ENCODE data around the gene OR56B1. TPM values are rescaled to one million over a fixed set of nuclear protein-coding genes. Genes with fewer than 3 reads are reported as not detected.
"Not testable (repeated sequence)": the region's sequence is repeated elsewhere in the genome, so short reads cannot be mapped to it uniquely, and the experiment has no call there.

OR56B1 gene
- total RNA-seq, 6 experiments from 2014 or later, result 0.12 TPM; not detected in 5

DNA sequence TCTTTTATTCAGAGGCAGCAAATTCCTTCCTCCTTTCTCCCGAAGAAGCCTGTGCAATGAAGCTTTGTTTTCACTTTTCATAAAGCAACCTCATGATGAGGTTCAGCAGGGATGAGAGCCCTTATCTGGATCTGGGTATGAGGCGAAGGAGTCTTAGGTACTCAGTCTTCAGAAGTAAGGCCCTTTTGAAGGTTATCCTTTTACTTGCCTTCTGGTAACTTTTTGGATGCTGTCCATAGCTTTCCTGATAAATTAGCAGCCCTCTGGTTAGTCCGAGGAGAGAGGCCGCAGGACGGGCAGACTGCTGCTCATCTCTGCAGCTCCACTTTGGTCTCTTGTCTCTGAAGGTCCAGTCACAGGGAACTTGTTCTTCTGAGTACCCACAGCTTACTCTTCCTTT, 45.5 kb upstream of the OR56B1 start:
- ATAC-seq, result peak; percentile 27 to 38 (median 30)

DNA sequence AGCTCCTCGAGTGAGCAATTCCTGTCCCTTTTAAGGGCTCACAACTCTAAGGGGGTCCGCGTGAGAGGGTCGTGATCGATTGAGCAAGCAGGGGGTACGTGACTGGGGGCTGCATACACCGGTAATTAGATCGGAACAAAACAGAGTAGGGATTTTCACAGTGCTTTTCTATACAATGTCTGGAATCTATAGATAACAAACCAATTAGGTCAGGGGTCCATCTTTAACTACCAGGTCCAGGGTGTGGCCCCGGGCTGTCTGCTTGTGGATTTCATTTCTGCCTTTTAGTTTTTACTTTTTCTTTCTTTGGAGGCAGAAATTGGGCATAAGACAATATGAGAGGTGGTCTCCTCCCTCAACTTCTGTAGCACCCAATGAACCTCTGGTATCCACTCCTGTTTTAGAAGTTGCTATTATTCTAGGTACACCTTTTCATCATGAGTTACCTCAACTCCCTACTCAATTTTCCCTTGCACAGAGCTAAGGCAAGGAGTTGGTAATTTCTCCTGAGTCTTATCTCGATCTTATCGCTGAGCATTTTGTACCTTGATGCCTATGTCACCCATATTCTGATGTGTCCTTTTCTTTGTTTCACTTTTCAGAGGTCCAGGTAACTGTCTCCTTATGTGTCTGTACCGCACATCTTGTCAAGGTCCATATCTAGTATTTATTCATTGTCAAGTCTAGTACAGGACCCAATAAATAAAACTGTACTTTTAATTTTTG, 44.8 kb upstream of the OR56B1 start:
- H3K4me3 ChIP-seq, result peak overlapping the region; percentile 22 to 46 (median 38)

More for the DNA sequence above, 45.5 kb upstream of the OR56B1 start:
- Histone ChIP-seq H3K4me1 (no peaks in the 10 kb centered on the region), H3K27ac (peak overlapping the region; percentile 75 to 79 (median 78)), H3K9me3 (no peaks in the 10 kb centered on the region), H3K4me3 (peak overlapping the region; percentile 22 to 46 (median 38)), H3K36me3 (no peaks in the 10 kb centered on the region), H3K27me3 (no peaks in the 10 kb centered on the region)
- intact Hi-C loops (cut with DNase I), result no loop called here
- DNase-seq, result no peak
- TF ChIP-seq POLR2A (IDR thresholded peaks at IDR 0.05), result no peak
- TF ChIP-seq, protein P1, sequence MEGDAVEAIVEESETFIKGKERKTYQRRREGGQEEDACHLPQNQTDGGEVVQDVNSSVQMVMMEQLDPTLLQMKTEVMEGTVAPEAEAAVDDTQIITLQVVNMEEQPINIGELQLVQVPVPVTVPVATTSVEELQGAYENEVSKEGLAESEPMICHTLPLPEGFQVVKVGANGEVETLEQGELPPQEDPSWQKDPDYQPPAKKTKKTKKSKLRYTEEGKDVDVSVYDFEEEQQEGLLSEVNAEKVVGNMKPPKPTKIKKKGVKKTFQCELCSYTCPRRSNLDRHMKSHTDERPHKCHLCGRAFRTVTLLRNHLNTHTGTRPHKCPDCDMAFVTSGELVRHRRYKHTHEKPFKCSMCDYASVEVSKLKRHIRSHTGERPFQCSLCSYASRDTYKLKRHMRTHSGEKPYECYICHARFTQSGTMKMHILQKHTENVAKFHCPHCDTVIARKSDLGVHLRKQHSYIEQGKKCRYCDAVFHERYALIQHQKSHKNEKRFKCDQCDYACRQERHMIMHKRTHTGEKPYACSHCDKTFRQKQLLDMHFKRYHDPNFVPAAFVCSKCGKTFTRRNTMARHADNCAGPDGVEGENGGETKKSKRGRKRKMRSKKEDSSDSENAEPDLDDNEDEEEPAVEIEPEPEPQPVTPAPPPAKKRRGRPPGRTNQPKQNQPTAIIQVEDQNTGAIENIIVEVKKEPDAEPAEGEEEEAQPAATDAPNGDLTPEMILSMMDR (IDR thresholded peaks at IDR 0.05), result no peak
- 24% methylated on average over 4 of the region's 5 CpGs for WGBS (ENCODE audit: insufficient coverage, low coverage, low lambda C conversion rate, missing lambda C conversion rate)

DNA sequence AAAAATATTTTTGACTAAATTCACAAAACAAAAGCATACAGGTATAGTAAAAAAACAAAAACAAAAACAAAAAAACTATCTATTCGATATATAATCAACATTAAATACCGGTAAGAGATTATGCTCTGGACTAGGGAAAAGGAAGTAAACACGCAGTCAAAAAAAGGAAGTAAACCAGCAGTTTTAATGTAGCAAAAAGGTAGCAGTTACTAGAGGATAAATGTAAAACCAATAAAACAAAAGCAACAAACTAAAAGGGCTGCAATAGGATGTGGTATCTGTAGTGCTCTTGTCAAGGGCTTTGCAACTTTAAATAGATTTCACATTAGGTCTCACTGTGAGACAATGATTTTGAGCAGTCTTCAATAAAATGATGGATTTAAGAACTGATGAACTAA, 44.3 kb upstream of the OR56B1 start:
- WGBS (ENCODE audit: insufficient coverage, low coverage, low lambda C conversion rate, missing lambda C conversion rate), result 38% methylated on average over 3 of the region's 3 CpGs
- TF ChIP-seq POLR2A (IDR thresholded peaks at IDR 0.05), result no peak
- TF ChIP-seq, protein P1 (IDR thresholded peaks at IDR 0.05), result no peak
- intact Hi-C loops (cut with DNase I), result no loop called here
- Histone ChIP-seq H3K27me3 (no peaks in the 10 kb centered on the region), H3K27ac (peak overlapping the region in 1 of 3 donors; percentile 75), H3K4me1 (no peaks in the 10 kb centered on the region), H3K4me3 (peak overlapping the region in 1 of 3 donors; percentile 2), H3K9me3 (no peaks in the 10 kb centered on the region), H3K36me3 (no peaks in the 10 kb centered on the region)
- ATAC-seq, result peak in 1 of 4 donors; percentile 7
- no peak for DNase-seq

More for the DNA sequence above, 44.8 kb upstream of the OR56B1 start:
- 46% methylated on average over 12 of the region's 12 CpGs for WGBS (ENCODE audit: insufficient coverage, low coverage, low lambda C conversion rate, missing lambda C conversion rate)
- H3K27me3 ChIP-seq; ATAC-seq; DNase-seq; H3K36me3 ChIP-seq; H3K4me1 ChIP-seq; H3K9me3 ChIP-seq; intact Hi-C loops (cut with DNase I): not testable (repeated sequence)
- peak overlapping the region in 2 of 3 donors; percentile 75 to 79 for H3K27ac ChIP-seq

DNA sequence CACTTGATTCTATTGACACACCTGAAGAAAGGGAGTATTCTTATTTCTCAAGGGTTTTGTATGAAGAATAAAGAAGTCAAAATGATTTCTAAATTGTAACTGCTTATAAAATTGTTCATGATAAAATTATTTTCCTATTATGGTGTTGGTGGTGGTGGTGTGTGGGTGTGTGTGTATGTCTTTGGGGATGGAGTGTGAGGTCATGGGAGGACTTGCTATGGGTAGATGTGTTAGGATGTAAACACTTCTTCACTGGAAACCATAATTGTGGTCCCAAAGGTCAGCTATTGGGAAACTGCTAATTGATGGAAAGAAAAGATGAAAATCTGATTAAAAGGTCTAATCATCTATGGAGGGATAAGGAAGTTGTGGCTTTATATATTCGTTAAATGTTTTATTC, 41.6 kb upstream of the OR56B1 start:
- ATAC-seq (no peak), DNase-seq (no peak)
- Histone ChIP-seq H3K4me1 (no peaks in the 10 kb centered on the region), H3K27ac (no peak overlapping the region), H3K4me3 (no peak overlapping the region), H3K9me3 (no peaks in the 10 kb centered on the region), H3K36me3 (no peaks in the 10 kb centered on the region), H3K27me3 (no peaks in the 10 kb centered on the region)
- 83% methylated on average over 1 of the region's 1 CpG for WGBS (ENCODE audit: insufficient coverage, low coverage, low lambda C conversion rate, missing lambda C conversion rate)
- intact Hi-C loops (cut with DNase I), result no loop called here
- TF ChIP-seq, protein P1 (IDR thresholded peaks at IDR 0.05), result no peak
- TF ChIP-seq POLR2A (IDR thresholded peaks at IDR 0.05), result no peak

DNA sequence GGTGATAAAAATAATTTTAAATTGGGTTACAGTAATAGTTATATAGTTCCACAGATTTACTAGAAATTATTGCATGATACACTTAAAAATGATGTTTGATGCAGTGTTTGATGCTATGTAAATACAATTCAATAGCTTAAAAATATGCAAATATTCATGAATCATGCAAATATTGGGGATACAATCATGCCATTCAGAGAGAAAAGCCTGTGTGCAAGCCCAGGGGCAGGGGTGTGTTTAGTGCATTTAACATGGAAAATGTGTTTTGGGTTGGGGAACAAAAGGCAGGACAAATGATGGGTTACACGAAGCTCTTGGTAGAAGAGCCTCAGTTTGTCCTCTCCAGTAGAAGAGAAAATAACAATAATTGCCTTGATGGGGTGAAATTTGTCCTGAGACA, 40.7 kb upstream of the OR56B1 start:
- Histone ChIP-seq H3K27me3 (no peaks in the 10 kb centered on the region), H3K4me3 (no peak overlapping the region), H3K4me1 (no peaks in the 10 kb centered on the region), H3K9me3 (no peaks in the 10 kb centered on the region), H3K36me3 (no peaks in the 10 kb centered on the region), H3K27ac (no peak overlapping the region)
- no peak for DNase-seq
- TF ChIP-seq POLR2A (IDR thresholded peaks at IDR 0.05), result no peak
- TF ChIP-seq, protein P1 (IDR thresholded peaks at IDR 0.05), result no peak
- ATAC-seq, result no peak
- WGBS (ENCODE audit: insufficient coverage, low coverage, low lambda C conversion rate, missing lambda C conversion rate), result 70% methylated on average over 1 of the region's 1 CpG
- intact Hi-C loops (cut with DNase I), result no loop called here
